ENCODE measurements around the gene KAT7. TPM values are rescaled to one million over a fixed set of nuclear protein-coding genes. Genes with fewer than 3 reads are reported as not detected.

KAT7 gene
- total and polyA plus RNA-seq, 2 of the 8 experiments (the other 6 are each of a cell fraction or from before 2014, with no cell fraction given) = 90.9 to 139 TPM

GRCh38 chr17:49823614-49824013 is 35.1 kb downstream of the KAT7 start:
- no peak overlapping the region for H3K4me3 ChIP-seq (ENCODE audit: extremely low read depth in 1 of 4, insufficient read depth in 2 of 4, low read depth in 3 of 4, low read length in 4 of 4)
- H3K79me1 ChIP-seq (ENCODE audit: low read depth, low read length) = peaks cover 3% of the 10 kb centered on the region; the same call in 1 of the 2 replicates
- no peak overlapping the region for H4K8ac ChIP-seq (ENCODE audit: extremely low read depth, insufficient read depth, low read length)
- H3K9ac ChIP-seq (replicated peaks in 1 of 4; ENCODE audit: extremely low read depth in 1 of 4, low read depth in 3 of 4, low read length in 3 of 4) = no peak overlapping the region
- no peak overlapping the region for H2BK120ac ChIP-seq (replicated peaks; ENCODE audit: low read depth, low read length)
- H4K91ac ChIP-seq (replicated peaks; ENCODE audit: insufficient read length, low read length) = no peak overlapping the region
- no peak overlapping the region for H2BK5ac ChIP-seq (ENCODE audit: low read depth, low read length)
- TF ChIP-seq PHF8 (conservative IDR thresholded peaks at IDR 0.05; ENCODE audit: low read depth, low read length) (no peak), ATF3 (IDR thresholded peaks at IDR 0.05; ENCODE audit: insufficient read depth, low read depth, low read length) (no peak), CTCF (IDR thresholded peaks at IDR 0.05; ENCODE audit: control extremely low read depth in 1 of 3, insufficient read depth in 1 of 3, low read depth in 1 of 3, low read length in 3 of 3) (no peak), KDM1A (IDR thresholded peaks at IDR 0.05; ENCODE audit: borderline replicate concordance, low read length) (no peak), GABPA (IDR thresholded peaks at IDR 0.05; ENCODE audit: borderline replicate concordance, insufficient read depth, low read length) (no peak), KDM4A (IDR thresholded peaks at IDR 0.05; ENCODE audit: low read depth, low read length, severe bottlenecking) (no peak)
- peaks cover 35 to 78% (median 62%) of the 10 kb centered on the region in 4 experiments for H3K36me3 ChIP-seq (ENCODE audit: control insufficient read depth in 2 of 4, insufficient read depth in 4 of 4, low read length in 3 of 4)
- H3K23me2 ChIP-seq (ENCODE audit: low read depth, low read length) = no peaks in the 10 kb centered on the region
- H3K14ac ChIP-seq (ENCODE audit: insufficient read length) = no peak overlapping the region
- no peak overlapping the region for H3K56ac ChIP-seq (replicated peaks; ENCODE audit: insufficient read length, low read depth, low read length)
- CTCF ChIA-PET (ENCODE audit: partially characterized antibody) = interaction anchor here (1.3 kb wide), 1 partner anchor 17 kb away, joined by 4 read pairs; no protein-coding TSS in a partner anchor
- no peak overlapping the region for H4K5ac ChIP-seq (ENCODE audit: insufficient read length, low read depth, low read length)
- no peak overlapping the region for H3K18ac ChIP-seq (ENCODE audit: extremely low read depth, low read length)
- H3K4me2 ChIP-seq (ENCODE audit: insufficient read depth in 1 of 2, low read depth in 2 of 2, low read length in 2 of 2) = no peak overlapping the region
- H4K20me1 ChIP-seq (replicated peaks in 1 of 2; ENCODE audit: control insufficient read depth in 1 of 2, insufficient read depth in 2 of 2, low read length in 2 of 2) = peaks cover 0 to 2% of the 10 kb centered on the region in 2 experiments
- H3K4me1 ChIP-seq (replicated peaks in 1 of 4; ENCODE audit: control insufficient read depth in 3 of 4, insufficient read depth in 4 of 4, low read length in 3 of 4) = peaks cover 0 to 11% (median 4%) of the 10 kb centered on the region in 4 experiments; a peak in 5 of 7 replicates
- no peaks in the 10 kb centered on the region for H3K27me3 ChIP-seq (replicated peaks in 1 of 4; ENCODE audit: control insufficient read depth in 3 of 4, extremely low read depth in 1 of 4, insufficient read depth in 3 of 4, low read length in 3 of 4)
- H3K27ac ChIP-seq (ENCODE audit: low read depth, low read length) = no peak overlapping the region
- FAIRE-seq = no peak
- POLR2A ChIA-PET (ENCODE audit: partially characterized antibody) = interaction anchor here (1.0 to 1.6 kb wide), 2 partner anchors 9 to 16 kb away, joined by 4 read pairs; no protein-coding TSS in a partner anchor
- no peak overlapping the region for H2BK12ac ChIP-seq (ENCODE audit: low read depth, low read length)
- no peak for DNase-seq (ENCODE audit: low read depth in 1 of 2, low spot score in 2 of 2)
- H3K4ac ChIP-seq (replicated peaks; ENCODE audit: insufficient read length, low read depth, low read length) = no peak overlapping the region
- no peak overlapping the region for H2AK5ac ChIP-seq (ENCODE audit: low read depth, low read length)
- WGBS, 2 experiments (ENCODE audit: extremely low coverage in 1 of 2, insufficient coverage in 1 of 2, insufficient read length in 1 of 2, insufficient replicate concordance in 2 of 2, low coverage in 1 of 2, low lambda C conversion rate in 2 of 2, missing lambda C conversion rate in 1 of 2) = 96% methylated on average over 2 of the region's 2 CpGs; no CpG with 5 or more reads in 1 of the 2 experiments
- no peak overlapping the region for H2AFZ ChIP-seq (ENCODE audit: low read length)
- H3K79me2 ChIP-seq (ENCODE audit: control insufficient read depth in 1 of 2, insufficient read depth in 2 of 2, low read length in 2 of 2) = peaks cover 0 to 18% of the 10 kb centered on the region in 2 experiments; a peak in 2 of 4 replicates
- no peaks in the 10 kb centered on the region for H3K9me3 ChIP-seq (ENCODE audit: insufficient read depth in 2 of 2, low read depth in 1 of 2, low read length in 1 of 2)
- H2BK20ac ChIP-seq (ENCODE audit: low read length) = no peak overlapping the region
- H3K23ac ChIP-seq (ENCODE audit: insufficient read length) = no peak overlapping the region
- no peak overlapping the region for H2BK15ac ChIP-seq (ENCODE audit: low read length)

Data from H1 (cell line).